ENCODE results near the gene UBE2K. TPM values are rescaled to one million over a fixed set of nuclear protein-coding genes. Genes with fewer than 3 reads are reported as not detected.
"Not testable (repeated sequence)": the region's sequence is repeated elsewhere in the genome, so short reads cannot be mapped to it uniquely, and the experiment has no call there.

Gene UBE2K
- total RNA-seq, 1 donor from 2014 or later = 87.5 TPM

- Mint-ChIP-seq H3K27ac (ENCODE audit: unreplicated experiment) (no peak overlapping the region), H3K4me3 (ENCODE audit: unreplicated experiment) (no peak overlapping the region), H3K27me3 (ENCODE audit: low read depth) (no peaks in the 10 kb centered on the region), H3K4me1 (ENCODE audit: low read depth) (peaks cover 1% of the 10 kb centered on the region), H3K36me3 (ENCODE audit: low read depth) (no peaks in the 10 kb centered on the region), H3K9me3 (ENCODE audit: low read depth) (no peaks in the 10 kb centered on the region)
- no peak for DNase-seq (ENCODE audit: low spot score)
- TF ChIP-seq, protein P1, sequence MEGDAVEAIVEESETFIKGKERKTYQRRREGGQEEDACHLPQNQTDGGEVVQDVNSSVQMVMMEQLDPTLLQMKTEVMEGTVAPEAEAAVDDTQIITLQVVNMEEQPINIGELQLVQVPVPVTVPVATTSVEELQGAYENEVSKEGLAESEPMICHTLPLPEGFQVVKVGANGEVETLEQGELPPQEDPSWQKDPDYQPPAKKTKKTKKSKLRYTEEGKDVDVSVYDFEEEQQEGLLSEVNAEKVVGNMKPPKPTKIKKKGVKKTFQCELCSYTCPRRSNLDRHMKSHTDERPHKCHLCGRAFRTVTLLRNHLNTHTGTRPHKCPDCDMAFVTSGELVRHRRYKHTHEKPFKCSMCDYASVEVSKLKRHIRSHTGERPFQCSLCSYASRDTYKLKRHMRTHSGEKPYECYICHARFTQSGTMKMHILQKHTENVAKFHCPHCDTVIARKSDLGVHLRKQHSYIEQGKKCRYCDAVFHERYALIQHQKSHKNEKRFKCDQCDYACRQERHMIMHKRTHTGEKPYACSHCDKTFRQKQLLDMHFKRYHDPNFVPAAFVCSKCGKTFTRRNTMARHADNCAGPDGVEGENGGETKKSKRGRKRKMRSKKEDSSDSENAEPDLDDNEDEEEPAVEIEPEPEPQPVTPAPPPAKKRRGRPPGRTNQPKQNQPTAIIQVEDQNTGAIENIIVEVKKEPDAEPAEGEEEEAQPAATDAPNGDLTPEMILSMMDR (IDR thresholded peaks at IDR 0.05) = no peak
Observed at GRCh38 chr4:39792529-39792928, 94.6 kb downstream of the UBE2K start.

DNA sequence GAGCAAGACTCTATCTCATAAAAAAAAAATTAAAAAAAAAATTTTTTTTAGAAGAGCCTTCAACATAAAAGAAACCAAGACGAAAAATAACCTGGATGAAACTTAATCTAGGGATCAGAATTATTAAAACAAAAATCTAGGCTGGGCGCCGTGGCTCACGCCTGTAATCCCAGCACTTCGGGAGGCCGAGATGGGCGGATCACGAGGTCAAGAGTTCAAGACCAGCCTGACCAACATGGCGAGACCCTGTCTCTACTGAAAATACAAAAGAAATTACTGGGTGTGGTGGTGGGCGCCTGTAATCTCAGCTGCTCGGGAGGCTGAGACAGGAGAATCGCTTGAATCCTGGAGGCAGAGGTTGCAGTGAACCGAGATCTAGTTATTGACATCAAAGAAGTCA is 95.0 kb downstream of the UBE2K start:
- H3K27ac Mint-ChIP-seq (ENCODE audit: unreplicated experiment); H3K4me1 Mint-ChIP-seq (ENCODE audit: low read depth); DNase-seq (ENCODE audit: low spot score); H3K36me3 Mint-ChIP-seq (ENCODE audit: low read depth); H3K9me3 Mint-ChIP-seq (ENCODE audit: low read depth); H3K27me3 Mint-ChIP-seq (ENCODE audit: low read depth); H3K4me3 Mint-ChIP-seq (ENCODE audit: unreplicated experiment): not testable (repeated sequence)

DNA sequence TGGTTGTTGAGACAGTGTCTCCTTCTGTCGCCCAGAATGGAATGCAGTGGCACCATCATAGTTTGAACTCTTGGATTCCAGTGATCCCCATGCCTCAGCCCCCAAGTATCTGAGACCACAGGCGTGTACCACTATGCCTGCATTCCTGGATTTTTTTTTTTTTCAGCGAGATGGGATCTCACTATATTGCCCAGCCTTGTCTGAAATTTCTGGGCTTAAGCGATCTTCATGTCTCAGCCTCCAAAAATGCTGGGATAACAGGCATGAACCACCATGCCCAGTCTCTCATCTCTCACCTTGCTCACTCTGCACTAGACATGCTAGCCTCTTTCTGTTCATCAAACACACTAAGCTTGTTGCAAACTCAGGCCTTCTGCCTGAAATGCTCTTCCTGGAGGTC is 104.1 kb downstream of the UBE2K start:
- Mint-ChIP-seq H3K4me3 (ENCODE audit: unreplicated experiment) (no peak overlapping the region), H3K36me3 (ENCODE audit: low read depth) (no peaks in the 10 kb centered on the region), H3K27me3 (ENCODE audit: low read depth) (no peaks in the 10 kb centered on the region), H3K9me3 (ENCODE audit: low read depth) (no peaks in the 10 kb centered on the region), H3K4me1 (ENCODE audit: low read depth) (peaks cover 3% of the 10 kb centered on the region), H3K27ac (ENCODE audit: unreplicated experiment) (no peak overlapping the region)
- DNase-seq (ENCODE audit: low spot score) = no peak
- TF ChIP-seq, protein P1 (IDR thresholded peaks at IDR 0.05) = no peak

GRCh38 chr4:39808231-39808749 is 110.4 kb downstream of the UBE2K start:
- no peak for DNase-seq (ENCODE audit: low spot score)
- H3K9me3 Mint-ChIP-seq (ENCODE audit: low read depth) = no peaks in the 10 kb centered on the region
- H3K27me3 Mint-ChIP-seq (ENCODE audit: low read depth) = no peaks in the 10 kb centered on the region
- H3K4me1 Mint-ChIP-seq (ENCODE audit: low read depth) = peaks cover 3% of the 10 kb centered on the region
- TF ChIP-seq, protein P1 (IDR thresholded peaks at IDR 0.05) = no peak
- no peak overlapping the region for H3K27ac Mint-ChIP-seq (ENCODE audit: unreplicated experiment)
- no peaks in the 10 kb centered on the region for H3K36me3 Mint-ChIP-seq (ENCODE audit: low read depth)
- no peak overlapping the region for H3K4me3 Mint-ChIP-seq (ENCODE audit: unreplicated experiment)

GRCh38 chr4:39812500-39812899 is 114.6 kb downstream of the UBE2K start:
- DNase-seq (ENCODE audit: low spot score) = no peak
- TF ChIP-seq, protein P1 (IDR thresholded peaks at IDR 0.05) = no peak
- no peaks in the 10 kb centered on the region for H3K36me3 Mint-ChIP-seq (ENCODE audit: low read depth)
- no peak overlapping the region for H3K27ac Mint-ChIP-seq (ENCODE audit: unreplicated experiment)
- H3K4me1 Mint-ChIP-seq (ENCODE audit: low read depth) = no peaks in the 10 kb centered on the region
- no peak overlapping the region for H3K4me3 Mint-ChIP-seq (ENCODE audit: unreplicated experiment)
- H3K9me3 Mint-ChIP-seq (ENCODE audit: low read depth) = no peaks in the 10 kb centered on the region
- H3K27me3 Mint-ChIP-seq (ENCODE audit: low read depth) = no peaks in the 10 kb centered on the region

GRCh38 chr4:39813033-39813432 is 115.1 kb downstream of the UBE2K start:
- not testable (repeated sequence) for H3K36me3 Mint-ChIP-seq (ENCODE audit: low read depth); H3K9me3 Mint-ChIP-seq (ENCODE audit: low read depth); H3K4me3 Mint-ChIP-seq (ENCODE audit: unreplicated experiment); H3K27me3 Mint-ChIP-seq (ENCODE audit: low read depth); H3K4me1 Mint-ChIP-seq (ENCODE audit: low read depth); DNase-seq (ENCODE audit: low spot score); H3K27ac Mint-ChIP-seq (ENCODE audit: unreplicated experiment)

- not testable (repeated sequence) for H3K9me3 Mint-ChIP-seq (ENCODE audit: low read depth); DNase-seq (ENCODE audit: low spot score); H3K4me3 Mint-ChIP-seq (ENCODE audit: unreplicated experiment); H3K36me3 Mint-ChIP-seq (ENCODE audit: low read depth); H3K27ac Mint-ChIP-seq (ENCODE audit: unreplicated experiment); H3K27me3 Mint-ChIP-seq (ENCODE audit: low read depth); H3K4me1 Mint-ChIP-seq (ENCODE audit: low read depth)
Observed at GRCh38 chr4:39813761-39814160, 115.8 kb downstream of the UBE2K start.
